ENCODE data around the gene MAPK4.

GRCh38 chr18:50757358-50757757 lies 197.5 kb downstream of the MAPK4 start:
- TF ChIP-seq, protein P1, sequence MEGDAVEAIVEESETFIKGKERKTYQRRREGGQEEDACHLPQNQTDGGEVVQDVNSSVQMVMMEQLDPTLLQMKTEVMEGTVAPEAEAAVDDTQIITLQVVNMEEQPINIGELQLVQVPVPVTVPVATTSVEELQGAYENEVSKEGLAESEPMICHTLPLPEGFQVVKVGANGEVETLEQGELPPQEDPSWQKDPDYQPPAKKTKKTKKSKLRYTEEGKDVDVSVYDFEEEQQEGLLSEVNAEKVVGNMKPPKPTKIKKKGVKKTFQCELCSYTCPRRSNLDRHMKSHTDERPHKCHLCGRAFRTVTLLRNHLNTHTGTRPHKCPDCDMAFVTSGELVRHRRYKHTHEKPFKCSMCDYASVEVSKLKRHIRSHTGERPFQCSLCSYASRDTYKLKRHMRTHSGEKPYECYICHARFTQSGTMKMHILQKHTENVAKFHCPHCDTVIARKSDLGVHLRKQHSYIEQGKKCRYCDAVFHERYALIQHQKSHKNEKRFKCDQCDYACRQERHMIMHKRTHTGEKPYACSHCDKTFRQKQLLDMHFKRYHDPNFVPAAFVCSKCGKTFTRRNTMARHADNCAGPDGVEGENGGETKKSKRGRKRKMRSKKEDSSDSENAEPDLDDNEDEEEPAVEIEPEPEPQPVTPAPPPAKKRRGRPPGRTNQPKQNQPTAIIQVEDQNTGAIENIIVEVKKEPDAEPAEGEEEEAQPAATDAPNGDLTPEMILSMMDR (IDR thresholded peaks at IDR 0.05) = no peak
- no peak for TF ChIP-seq ZFX (IDR thresholded peaks at IDR 0.05; ENCODE audit: borderline replicate concordance)

Measured in 22Rv1 (cell line).